Hippocampal formation (tissue), 2 donors: ENCODE results near the gene GDF7.
A peak's percentile ranks its signal among the peaks of the same experiment; 100 is the strongest.

Experiments used
- DNase-seq, 2 donors: peaks; one replicate each; lab custom pipeline; 2025; lab: John Stamatoyannopoulos, UW

GDF7 gene

DNA sequence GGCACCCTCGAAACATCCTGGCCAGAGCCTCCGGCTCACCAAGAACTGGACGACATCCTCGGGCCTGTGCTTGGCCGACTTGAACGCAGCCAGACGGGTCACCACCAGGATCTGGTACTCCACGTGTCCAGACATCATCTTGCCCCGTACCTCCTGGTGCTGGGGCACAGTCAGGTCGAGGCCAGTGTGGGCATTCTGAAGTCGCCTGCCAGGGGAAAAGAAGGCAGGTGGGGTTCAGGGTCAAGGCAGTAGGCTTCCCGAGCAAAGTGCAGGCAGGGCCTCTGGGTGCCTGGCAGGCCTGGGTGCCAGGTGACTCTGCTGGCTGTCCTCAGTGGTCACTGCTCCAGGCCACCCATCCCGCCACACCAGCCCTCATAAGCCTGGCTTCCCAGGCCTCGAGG, 21.6 kb upstream of the GDF7 start:
- DNase-seq, result no peak

DNA sequence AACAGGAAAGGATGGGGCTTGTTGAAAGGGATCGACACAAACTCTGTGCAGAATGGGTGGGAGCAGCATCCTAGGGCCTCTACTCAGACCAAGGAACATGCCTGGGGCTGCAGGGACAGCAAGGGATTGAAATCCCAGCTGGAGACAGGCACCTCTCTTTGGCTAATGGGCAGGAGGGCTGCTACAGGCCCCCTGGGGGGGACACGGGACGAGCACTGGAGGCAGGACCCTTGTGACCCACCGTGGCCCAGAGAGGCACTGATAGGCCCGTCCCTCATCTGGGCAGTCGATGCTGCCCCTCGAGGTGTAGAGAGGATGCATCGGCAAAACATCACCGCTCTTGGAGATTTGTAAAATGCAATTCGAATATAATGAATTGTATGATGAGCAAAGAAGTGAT, 21.2 kb upstream of the GDF7 start:
- no peak for DNase-seq

DNA sequence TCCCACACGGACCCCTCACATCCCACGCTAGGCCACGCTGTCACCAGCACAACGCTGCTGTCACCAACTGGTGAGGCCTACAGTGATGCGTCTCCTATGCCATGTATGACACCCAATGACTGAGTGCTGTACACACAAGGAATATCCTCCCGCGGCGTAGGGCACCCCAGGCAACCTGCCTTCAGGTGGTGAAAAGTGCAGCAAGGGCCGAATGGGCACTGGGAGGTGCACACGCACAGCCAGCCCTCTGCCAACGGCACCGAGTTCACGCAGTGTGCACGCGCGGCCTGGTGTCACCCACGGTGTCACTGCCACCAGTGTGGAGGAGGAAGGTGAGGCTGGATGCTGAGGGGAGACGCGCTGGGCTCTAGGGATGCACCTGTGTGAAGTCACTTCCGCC, 20.5 kb upstream of the GDF7 start:
- no peak for DNase-seq

- no peak for DNase-seq
These were observed 19.7 kb upstream of the GDF7 start for GRCh38 chr2:20647211-20647610.

DNA sequence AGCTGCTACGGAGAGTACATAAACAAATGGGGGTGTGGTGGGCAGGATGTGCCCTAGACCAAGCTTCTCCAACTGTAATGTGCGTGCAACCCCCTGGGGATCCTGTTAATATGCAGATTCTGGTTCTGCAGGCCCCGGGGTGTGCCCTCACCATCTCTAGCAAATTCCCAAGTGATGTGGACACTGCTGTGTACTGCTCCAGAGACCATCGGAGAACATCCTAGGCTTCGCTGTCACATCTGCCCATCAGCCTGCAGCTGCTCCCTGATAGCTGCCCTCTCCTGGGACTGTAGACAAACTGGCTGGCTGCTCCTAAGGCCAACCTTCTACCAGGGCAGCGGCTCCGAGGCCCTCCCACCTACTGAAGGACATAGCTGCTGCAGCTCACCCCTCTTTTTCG, 19.2 kb upstream of the GDF7 start:
- DNase-seq, result no peak

- DNase-seq, result no peak
These were observed 18.7 kb upstream of the GDF7 start for GRCh38 chr2:20648206-20648605.

- no peak for DNase-seq
These were observed 18.1 kb upstream of the GDF7 start for GRCh38 chr2:20648831-20649230.

- DNase-seq, result no peak
These were observed 17.4 kb upstream of the GDF7 start for GRCh38 chr2:20649576-20649975.

GRCh38 chr2:20649976-20650375, 17.0 kb upstream of the GDF7 start:
- no peak for DNase-seq

- DNase-seq, result peak; percentile 31 to 46
These were observed 16.5 kb upstream of the GDF7 start for GRCh38 chr2:20650393-20650876.

GRCh38 chr2:20650877-20651730, 15.8 kb upstream of the GDF7 start, which contains the start of gene HS1BP3:
TSS of gene HS1BP3 (minus strand) at chr2:20651098. CDS start at chr2:20651063, 35 bp downstream.
- DNase-seq, result peak; percentile 76 to 83

DNA sequence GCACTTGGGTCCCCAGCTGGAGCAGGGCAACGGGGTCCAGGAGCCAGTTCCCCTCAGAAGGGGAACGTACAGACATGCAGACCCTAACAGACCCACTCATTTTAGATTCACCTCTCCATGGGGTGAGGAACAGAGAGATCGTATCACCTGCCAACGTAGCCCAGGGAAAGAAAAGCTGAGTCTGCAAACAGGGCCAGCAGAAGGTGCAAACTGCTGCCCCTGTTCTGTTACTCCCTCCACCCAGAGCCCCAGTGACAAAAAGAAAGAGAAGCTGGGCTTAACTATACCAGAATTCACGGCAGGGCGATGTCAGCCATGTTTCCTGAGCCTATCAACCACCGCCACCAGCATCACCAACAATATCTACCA, 15.2 kb upstream of the GDF7 start:
- no peak for DNase-seq

GRCh38 chr2:20652141-20652540, 14.8 kb upstream of the GDF7 start:
- DNase-seq, result no peak

DNA sequence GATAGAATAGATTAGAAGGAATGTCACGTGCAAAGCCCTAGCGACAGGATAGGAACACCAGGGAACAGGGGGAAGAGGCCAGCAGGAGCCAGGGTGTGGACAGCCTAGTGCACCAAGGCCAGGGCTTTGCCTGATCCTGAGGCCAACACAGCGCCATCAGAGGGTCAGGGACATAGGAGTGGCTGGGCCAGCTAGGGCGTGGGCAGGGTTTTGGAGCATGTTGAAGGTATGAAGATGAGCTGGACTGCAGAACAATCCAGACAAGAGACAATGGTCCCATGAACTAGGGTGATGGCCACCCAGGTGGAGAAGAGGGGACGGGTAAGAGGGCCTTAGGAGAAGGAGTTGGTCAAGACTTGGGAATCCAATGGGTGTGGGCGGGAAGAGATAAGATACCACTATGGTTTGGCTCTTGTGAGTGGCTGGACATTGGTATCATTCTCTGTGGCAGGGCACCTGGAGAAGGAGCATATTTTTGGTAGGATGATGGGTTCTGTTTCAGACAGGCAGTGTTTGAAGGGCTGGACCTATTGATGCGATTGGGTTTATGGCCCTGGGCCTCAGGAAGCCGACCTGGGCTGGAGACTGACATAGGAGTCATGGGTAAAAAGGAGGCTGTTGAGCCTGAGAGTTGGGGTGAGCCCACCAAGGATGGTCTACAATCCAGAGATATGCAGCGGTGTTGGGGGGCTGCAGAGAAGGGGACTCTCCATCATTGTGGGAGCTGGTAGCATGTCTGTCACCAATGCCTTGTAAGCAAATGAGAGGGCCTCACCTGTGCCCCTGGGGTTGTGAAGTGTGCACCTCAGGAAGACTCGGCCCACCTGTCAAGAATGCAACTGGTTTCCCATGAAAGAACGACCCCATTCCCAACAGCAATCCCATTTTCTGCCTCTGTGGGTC, 14.0 kb upstream of the GDF7 start:
- no peak for DNase-seq

DNA sequence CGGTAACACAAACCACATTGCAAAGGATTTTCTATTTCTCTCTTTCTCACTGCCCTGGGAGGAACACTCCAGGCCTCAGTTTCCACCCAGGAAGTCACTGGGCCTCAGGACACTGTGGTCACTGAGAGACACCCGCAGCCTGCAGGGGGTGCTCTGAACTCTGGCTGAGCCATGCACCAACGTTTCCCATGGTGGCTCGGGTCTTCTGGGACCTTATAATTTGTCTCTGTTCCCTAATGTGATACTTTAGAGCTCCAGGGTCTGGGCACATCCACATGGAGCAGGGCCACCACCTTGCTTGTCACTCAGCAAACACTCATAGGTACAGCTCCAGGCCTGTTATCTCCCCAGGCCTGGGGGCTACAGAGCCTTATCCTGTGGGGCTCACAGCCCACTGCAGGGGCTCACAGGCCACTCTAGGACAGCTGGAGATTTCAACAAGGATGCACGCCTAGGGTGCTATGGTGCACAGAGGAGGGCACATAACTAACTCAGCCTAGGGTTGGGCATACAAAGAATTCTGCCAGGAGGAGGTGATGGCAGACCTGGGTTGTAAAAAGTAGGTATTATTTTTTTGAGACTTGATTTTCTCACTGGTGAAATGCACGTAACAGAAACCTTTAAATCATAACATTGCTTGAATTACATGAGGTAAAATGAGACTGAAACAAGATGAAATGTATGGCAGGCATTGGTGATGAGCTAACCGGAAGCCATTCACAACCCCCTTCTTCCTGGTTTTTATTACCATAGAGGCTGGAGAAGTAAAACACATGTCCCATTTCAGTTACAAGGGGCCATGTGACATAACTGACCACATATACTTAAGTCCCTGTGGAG, 13.0 kb upstream of the GDF7 start:
- no peak for DNase-seq

DNA sequence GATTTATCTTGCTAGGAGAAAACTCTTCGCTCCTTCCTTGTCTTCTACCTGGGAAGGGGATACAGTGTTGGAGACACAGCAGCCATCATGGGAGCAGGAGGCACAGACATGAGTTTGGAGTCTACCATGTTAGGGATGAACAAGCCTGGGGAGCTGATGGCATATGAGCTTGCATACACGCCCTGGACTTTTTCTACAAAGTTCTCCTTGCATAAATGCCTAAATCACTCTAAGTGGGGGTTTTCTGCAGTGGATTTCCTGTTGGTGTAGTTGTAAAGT, 12.5 kb upstream of the GDF7 start:
- no peak for DNase-seq

GRCh38 chr2:20656561-20656960, 10.4 kb upstream of the GDF7 start:
- DNase-seq, result no peak

GRCh38 chr2:20657522-20658235, 9.3 kb upstream of the GDF7 start:
- no peak for DNase-seq

GRCh38 chr2:20660506-20661420, 6.2 kb upstream of the GDF7 start:
- DNase-seq, result no peak
